Inferior parietal cortex (tissue), 1 donor: ENCODE measurements around the gene DUSP16.
"Not testable (repeated sequence)": the region's sequence is repeated elsewhere in the genome, so short reads cannot be mapped to it uniquely, and the experiment has no call there.

ENCODE experiments used
- DNase-seq: peaks from one replicate; pipeline ENCODE4 v3.0.0-alpha.2; 2016; ENCODE audit errors: extremely low spot score

DUSP16 gene

DNA sequence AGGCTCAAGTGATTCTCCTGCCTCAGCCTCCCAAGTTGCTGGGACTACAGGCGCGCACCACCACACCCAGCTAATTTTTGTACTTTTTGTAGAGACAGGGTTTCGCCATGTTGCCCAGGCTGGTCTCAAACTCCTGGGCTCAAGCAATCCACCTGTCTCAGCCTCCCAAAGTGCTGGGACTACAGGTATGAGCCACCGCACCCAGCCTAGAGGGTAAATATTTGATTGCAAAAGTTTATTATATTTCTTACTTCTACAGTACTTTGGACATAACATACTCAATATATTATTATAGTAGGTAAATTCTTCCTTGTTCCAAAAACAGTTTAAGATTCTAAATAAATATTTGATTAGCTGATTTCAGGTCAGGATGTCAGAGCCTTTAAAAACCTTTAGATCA, 40.0 kb downstream of the DUSP16 start:
- not testable (repeated sequence) for DNase-seq

- DNase-seq: no peak
Observed at GRCh38 chr12:12521888-12522287, 40.8 kb downstream of the DUSP16 start.

DNA sequence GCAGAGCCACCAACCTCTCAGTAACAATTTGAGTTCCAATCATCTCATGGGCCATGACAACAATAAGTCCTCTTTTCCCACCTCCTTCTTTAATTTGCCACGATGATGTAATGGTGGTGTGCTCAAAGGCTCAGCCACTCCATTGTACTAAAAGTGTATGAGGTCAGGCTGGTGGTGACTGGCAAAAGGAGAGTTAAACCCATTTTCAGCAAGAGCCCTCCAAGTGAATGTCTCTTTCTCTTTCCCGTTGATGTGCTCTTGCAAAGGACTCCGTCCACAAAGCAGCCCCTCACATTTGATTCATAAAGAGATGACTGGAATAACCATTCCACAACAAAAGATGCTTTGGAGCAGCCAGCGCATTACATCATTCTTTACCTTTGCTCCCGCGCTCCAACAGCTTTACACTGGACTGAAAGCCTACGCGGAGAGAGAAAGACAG, 41.6 kb downstream of the DUSP16 start:
- no peak for DNase-seq

DNA sequence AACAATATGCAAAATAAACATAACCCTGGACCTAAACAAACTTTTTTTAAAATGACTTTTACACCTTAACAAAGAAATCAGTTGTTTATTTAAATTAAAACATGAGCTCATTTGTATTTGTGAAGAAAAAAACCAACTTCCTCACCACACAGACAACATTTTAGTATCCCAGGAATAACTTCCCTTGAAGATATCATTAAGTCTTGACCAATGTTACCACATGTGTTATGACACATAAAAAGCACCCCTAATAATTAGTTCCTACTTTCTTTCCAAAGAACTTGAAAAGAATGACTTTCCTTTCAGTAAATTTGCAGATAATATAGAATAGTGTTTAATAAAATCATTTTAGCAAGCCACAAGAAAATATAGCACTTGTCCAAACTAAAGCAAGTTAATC, 42.4 kb downstream of the DUSP16 start:
- DNase-seq: no peak

DNA sequence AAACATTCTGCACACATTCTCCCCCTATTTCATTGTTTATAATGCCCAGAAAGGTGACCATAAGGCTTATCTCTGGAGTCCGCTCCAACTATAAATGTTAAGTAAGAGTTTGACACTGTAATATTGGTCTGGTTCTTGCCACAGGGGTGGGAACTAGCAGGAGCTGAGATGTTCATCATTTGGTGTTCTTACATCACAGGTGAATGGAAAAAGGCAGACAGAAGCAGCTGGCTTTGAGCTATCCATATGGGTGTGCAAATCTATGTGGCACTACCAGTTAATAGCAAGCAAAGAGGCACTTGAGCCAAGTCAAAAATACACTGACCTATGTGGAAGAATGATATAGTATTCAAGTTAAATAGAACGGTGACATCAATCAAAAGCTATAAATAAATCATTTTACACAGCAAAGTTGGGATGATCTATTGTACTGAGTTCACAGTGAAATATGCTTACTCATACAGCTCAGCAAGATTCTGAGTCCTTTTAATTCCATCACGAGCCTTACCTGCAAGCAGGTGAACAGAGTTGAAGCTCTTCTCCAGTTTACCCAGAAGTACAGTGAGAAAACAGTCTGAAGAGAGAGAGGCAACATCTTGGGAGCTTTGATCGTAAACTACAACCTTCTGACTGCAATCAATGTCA, 43.2 kb downstream of the DUSP16 start:
- no peak for DNase-seq

DNA sequence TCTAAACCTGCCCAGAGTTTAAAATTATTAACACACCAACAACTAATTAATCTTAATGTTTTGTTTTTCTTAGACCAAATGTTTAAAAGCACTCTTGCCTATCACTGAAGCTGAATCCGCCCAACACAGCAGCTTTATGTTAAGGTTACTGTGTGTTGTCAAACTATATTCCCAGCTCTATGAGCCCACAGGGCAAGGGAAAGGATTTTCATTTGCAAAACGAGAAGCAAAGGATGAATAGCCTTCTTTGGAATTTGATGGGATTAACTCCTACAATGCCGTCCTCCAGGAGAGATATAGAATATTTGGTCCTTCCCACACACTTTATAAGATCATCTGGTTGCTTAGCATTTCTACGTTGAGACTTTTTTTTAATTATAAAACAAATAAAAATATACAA, 43.7 kb downstream of the DUSP16 start:
- DNase-seq: no peak

GRCh38 chr12:12518464-12518845, 44.2 kb downstream of the DUSP16 start:
- DNase-seq: no peak

DNA sequence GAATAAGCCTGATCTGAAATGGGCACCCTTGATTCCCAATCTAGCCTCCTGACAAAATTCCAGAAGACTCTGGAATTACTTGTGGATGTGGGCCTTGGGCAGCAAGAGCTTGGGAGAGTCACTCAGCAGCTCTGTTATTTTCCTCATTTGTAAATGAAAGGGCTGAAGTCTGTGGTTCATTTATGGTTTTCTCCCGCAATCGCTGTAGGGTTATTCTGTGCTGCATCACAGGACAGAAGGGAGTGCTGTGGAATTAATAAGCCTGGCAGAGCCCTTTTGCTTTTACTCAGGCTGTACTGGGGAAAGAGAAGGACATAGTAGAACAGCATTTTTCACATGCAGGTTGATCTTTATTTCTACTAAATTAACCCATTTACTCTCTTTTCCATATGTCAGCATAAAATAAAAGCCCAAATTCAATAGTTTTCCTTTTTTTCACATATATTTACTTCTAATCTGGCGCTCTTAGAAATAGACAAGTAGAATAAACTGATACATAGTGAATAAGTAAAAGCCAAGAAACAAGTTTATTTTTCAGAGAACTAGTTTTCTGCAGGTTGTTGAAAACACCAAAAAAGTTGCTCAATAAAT, 49.2 kb downstream of the DUSP16 start:
- DNase-seq: no peak

- DNase-seq: no peak
Observed at GRCh38 chr12:12511895-12512711, 50.6 kb downstream of the DUSP16 start.

GRCh38 chr12:12511021-12511783, 51.5 kb downstream of the DUSP16 start:
- no peak for DNase-seq

DNA sequence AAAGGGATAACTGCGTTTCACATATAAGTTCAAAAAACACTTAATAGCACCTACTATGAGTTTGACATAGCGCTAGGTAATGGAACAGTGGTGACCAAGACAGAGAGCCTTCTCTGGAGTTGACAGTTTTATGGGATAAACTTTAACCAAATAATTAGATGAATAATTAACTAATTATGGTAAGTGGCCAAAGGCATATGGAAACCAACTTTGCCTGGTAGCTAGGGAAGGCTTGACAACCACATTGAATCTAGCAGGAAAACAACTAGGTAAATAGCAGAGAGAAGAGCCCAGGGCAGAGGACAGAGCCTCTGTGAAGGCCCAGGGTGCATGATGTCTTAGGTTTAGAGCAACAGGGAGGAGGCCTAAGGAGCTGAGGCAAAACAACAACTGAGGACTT, 52.1 kb downstream of the DUSP16 start:
- DNase-seq: no peak

DNA sequence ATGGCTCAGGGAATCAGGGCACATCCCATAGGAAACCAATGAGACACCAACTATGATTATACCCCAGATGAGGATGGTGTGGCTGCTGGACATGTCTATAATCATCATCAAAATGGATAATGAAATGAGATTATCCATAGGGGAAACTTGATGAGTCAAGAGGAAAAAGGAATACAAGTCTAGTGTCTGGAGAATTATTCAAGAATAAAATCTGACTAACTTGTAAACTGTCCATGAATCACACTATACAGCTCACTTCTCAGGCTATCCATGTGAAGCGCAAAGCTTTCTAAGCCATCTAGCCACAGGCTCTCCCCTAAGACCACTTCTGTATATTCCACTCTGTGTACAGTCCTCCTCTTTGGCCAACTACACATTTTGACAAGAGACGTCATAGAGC, 52.5 kb downstream of the DUSP16 start:
- DNase-seq: no peak

DNA sequence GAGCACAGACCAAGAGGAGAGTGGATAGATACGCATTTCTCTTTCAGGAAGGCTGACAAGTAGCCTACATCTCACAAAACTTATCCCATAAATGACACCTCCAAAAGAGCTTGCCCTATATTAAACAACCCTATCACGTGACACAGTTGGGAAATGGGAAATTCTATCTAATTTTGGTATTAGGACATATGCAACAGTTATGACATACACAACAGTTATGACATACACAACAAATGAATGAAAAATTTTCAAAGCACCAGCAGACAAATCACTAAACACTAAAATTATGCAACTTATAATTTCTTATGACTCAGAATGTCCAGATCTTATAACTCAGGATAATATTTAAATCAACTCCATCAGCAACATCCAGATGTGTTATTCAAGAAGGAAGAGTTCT, 54.1 kb downstream of the DUSP16 start:
- DNase-seq: no peak

GRCh38 chr12:12507121-12507520, 55.5 kb downstream of the DUSP16 start:
- DNase-seq: no peak

GRCh38 chr12:12506496-12506890, 56.2 kb downstream of the DUSP16 start:
- no peak for DNase-seq

DNA sequence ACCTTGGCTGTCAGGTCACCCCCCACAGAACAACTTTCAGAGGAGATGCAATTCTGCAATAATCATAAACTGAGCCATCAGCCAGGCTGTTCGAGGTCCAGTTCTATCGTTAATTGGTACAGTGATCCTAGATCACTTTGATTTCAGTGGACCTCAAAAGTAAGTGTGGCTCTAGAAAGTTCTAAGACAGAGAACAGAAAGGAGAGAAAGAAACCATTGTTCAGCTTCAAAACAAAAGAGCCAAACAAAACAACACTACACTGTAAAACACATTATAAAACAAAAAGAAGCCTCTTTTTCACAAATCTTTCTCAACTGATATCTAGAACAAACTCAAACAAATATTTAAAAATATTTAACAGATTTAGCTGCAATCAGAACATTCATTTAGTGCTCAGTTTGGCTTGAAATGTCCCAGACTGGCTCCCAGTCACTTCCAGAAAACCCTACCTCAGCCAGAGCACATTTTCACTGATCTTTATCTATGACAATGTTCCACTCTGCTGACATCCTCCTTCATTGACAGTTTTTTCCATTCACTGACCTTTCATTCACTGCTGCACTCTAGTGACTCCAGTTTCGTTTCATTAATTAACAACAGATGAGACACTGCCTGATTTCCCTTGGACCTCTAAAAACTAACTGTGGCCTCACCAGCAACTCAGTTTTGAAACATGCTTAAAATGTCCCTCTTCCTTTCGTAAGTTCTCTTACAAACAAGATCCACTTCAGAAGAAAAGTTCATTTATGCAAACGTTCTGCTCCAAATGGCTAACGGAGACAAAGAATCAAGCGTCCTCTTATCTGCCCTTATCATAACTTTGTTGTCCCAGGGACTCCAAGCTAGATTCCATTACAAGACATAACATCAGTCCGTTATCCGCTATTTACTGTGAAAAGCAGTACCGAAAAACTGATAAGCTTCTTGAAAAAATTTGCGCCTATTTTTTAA, 56.8 kb downstream of the DUSP16 start:
- peak; percentile 52 for DNase-seq

DNA sequence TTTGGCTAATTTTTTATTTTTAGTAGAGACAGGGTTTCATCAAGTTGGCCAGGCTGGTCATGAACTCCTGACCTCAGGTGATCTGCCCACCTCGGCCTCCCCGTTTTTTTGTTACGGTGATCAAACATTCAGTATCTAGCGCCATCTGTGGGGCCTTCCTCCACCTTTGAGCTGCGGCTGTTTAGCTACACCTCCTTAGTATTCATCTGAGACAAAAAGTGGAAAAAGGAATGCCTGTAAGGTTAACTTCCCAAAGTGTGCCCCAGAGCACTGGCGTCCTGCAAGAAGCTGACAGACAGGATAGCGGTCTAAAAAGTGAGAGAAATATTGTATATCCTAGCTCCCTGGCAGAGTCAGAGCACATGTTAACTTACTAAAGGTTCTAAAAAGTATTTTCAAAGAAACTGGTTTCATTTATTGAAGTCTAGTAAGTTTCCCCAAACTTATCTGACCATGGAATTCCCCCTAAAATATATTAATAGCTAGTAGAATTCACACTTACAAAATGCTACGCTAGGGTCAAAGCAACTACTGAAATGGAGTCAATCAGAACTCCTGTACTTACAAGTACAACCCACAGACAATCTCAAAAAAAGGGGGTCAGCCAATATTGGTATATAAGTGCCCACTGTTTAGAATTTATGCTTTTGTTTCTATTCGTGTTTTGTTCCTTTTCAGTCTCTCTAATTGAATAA, 59.1 kb downstream of the DUSP16 start:
- no peak for DNase-seq

GRCh38 chr12:12502815-12503151, 59.9 kb downstream of the DUSP16 start:
- DNase-seq: no peak

DNA sequence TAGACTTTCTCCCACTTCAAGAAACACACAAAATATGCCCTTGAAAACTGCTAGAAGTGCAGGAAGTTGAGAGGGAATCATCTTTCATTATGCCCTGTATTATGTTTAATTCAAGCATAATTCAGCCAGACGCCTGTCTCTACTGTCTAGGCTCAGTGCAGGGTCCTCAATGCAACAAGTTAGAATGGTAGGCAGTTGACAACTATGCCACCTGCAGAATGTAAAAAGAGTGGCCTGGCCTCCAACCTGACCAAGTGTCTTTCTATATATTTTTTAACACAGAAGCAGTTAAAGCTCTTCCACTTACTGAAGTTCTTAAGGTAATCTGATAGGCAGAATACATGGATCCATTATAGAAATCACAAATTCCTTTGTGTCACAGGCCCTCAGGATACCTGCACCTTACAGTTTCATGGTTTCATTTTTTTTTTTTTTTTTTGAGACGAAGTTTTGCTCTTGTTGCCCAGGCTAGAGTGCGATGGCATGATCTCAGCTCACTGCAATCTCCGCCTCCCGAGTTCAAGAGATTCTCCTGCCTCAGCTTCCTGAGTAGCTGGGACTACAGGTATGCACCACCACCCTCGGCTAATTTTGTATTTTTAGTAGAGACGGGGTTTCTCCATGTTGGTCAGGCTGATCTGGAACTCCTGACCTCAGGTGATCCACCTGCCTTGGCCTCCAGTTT, 60.4 kb downstream of the DUSP16 start:
- not testable (repeated sequence) for DNase-seq

GRCh38 chr12:12501121-12501520, 61.5 kb downstream of the DUSP16 start:
- no peak for DNase-seq
